IPS-15b (cell line): Measurements from ENCODE around the gene RRBP1.

Experiments
- H3K27me3 ChIP-seq: one replicate; pipeline ENCODE4 v1.6.1; 2013; ENCODE audit warnings: low read length; ENCODE audit not compliant: control insufficient read depth, insufficient read depth
- H3K36me3 ChIP-seq: one replicate; pipeline ENCODE4 v1.6.1; 2013; ENCODE audit warnings: low read length; ENCODE audit not compliant: control insufficient read depth, insufficient read depth
- H3K4me1 ChIP-seq: one replicate; pipeline ENCODE4 v1.6.1; 2013; ENCODE audit warnings: mild to moderate bottlenecking, low read length; ENCODE audit not compliant: control insufficient read depth, insufficient read depth
- H3K4me3 ChIP-seq: one replicate; pipeline ENCODE4 v1.5.1; 2013; ENCODE audit warnings: low read depth, low read length
- H3K9ac ChIP-seq: one replicate; pipeline ENCODE4 v1.6.1; 2013; ENCODE audit warnings: low read depth, mild to moderate bottlenecking, low read length
- H3K9me3 ChIP-seq: one replicate; pipeline ENCODE4 v1.6.1; 2013; ENCODE audit warnings: mild to moderate bottlenecking, low read length; ENCODE audit not compliant: control insufficient read depth, insufficient read depth

The RRBP1 gene

GRCh38 chr20:17611540-17612286 lies 70.3 kb downstream of the RRBP1 start:
- H3K4me1 ChIP-seq, result peaks cover 2% of the 10 kb centered on the region
- no peaks in the 10 kb centered on the region for H3K9me3 ChIP-seq
- no peak overlapping the region for H3K4me3 ChIP-seq
- H3K36me3 ChIP-seq, result peaks cover 24% of the 10 kb centered on the region
- H3K27me3 ChIP-seq, result no peaks in the 10 kb centered on the region
- H3K9ac ChIP-seq, result no peak overlapping the region

GRCh38 chr20:17611290-17611539 lies 70.8 kb downstream of the RRBP1 start:
- peaks cover 24% of the 10 kb centered on the region for H3K36me3 ChIP-seq
- no peak overlapping the region for H3K9ac ChIP-seq
- peaks cover 2% of the 10 kb centered on the region for H3K4me1 ChIP-seq
- H3K4me3 ChIP-seq, result no peak overlapping the region
- H3K9me3 ChIP-seq, result no peaks in the 10 kb centered on the region
- no peaks in the 10 kb centered on the region for H3K27me3 ChIP-seq

GRCh38 chr20:17610566-17611289 lies 71.3 kb downstream of the RRBP1 start:
- Histone ChIP-seq H3K36me3 (peaks cover 22% of the 10 kb centered on the region), H3K9me3 (no peaks in the 10 kb centered on the region), H3K4me3 (no peak overlapping the region), H3K4me1 (peaks cover 2% of the 10 kb centered on the region), H3K27me3 (no peaks in the 10 kb centered on the region), H3K9ac (no peak overlapping the region)

- H3K36me3 ChIP-seq, result peaks cover 15% of the 10 kb centered on the region
- H3K9ac ChIP-seq, result no peak overlapping the region
- no peak overlapping the region for H3K4me3 ChIP-seq
- H3K9me3 ChIP-seq, result no peaks in the 10 kb centered on the region
- no peaks in the 10 kb centered on the region for H3K27me3 ChIP-seq
- H3K4me1 ChIP-seq, result peaks cover 2% of the 10 kb centered on the region
These were observed 72.1 kb downstream of the RRBP1 start for GRCh38 chr20:17609811-17610377.

- peaks cover 7% of the 10 kb centered on the region for H3K36me3 ChIP-seq
- peaks cover 2% of the 10 kb centered on the region for H3K4me1 ChIP-seq
- H3K4me3 ChIP-seq, result no peak overlapping the region
- H3K27me3 ChIP-seq, result no peaks in the 10 kb centered on the region
- no peak overlapping the region for H3K9ac ChIP-seq
- H3K9me3 ChIP-seq, result no peaks in the 10 kb centered on the region
These were observed 73.1 kb downstream of the RRBP1 start for GRCh38 chr20:17608701-17609497.

- H3K4me3 ChIP-seq, result no peak overlapping the region
- peaks cover 10% of the 10 kb centered on the region for H3K4me1 ChIP-seq
- no peaks in the 10 kb centered on the region for H3K9me3 ChIP-seq
- H3K9ac ChIP-seq, result no peak overlapping the region
- no peaks in the 10 kb centered on the region for H3K27me3 ChIP-seq
- peaks cover 5% of the 10 kb centered on the region for H3K36me3 ChIP-seq
These were observed 76.0 kb downstream of the RRBP1 start for GRCh38 chr20:17606001-17606400.

- Histone ChIP-seq H3K9ac (no peak overlapping the region), H3K4me1 (peaks cover 16% of the 10 kb centered on the region), H3K4me3 (no peak overlapping the region), H3K27me3 (no peaks in the 10 kb centered on the region), H3K36me3 (peaks cover 2% of the 10 kb centered on the region), H3K9me3 (no peaks in the 10 kb centered on the region)
These were observed 76.8 kb downstream of the RRBP1 start for GRCh38 chr20:17605131-17605660.

GRCh38 chr20:17602493-17602892 lies 79.5 kb downstream of the RRBP1 start:
- Histone ChIP-seq H3K4me3 (no peak overlapping the region), H3K9ac (no peak overlapping the region), H3K36me3 (no peaks in the 10 kb centered on the region), H3K4me1 (peaks cover 16% of the 10 kb centered on the region), H3K9me3 (no peaks in the 10 kb centered on the region), H3K27me3 (no peaks in the 10 kb centered on the region)

GRCh38 chr20:17601957-17602356 lies 80.1 kb downstream of the RRBP1 start:
- no peak overlapping the region for H3K9ac ChIP-seq
- no peaks in the 10 kb centered on the region for H3K9me3 ChIP-seq
- H3K36me3 ChIP-seq, result no peaks in the 10 kb centered on the region
- peaks cover 16% of the 10 kb centered on the region for H3K4me1 ChIP-seq
- H3K27me3 ChIP-seq, result no peaks in the 10 kb centered on the region
- H3K4me3 ChIP-seq, result peak overlapping the region; percentile 27

GRCh38 chr20:17598013-17598550 lies 84.0 kb downstream of the RRBP1 start:
- H3K4me3 ChIP-seq, result no peak overlapping the region
- no peaks in the 10 kb centered on the region for H3K36me3 ChIP-seq
- no peak overlapping the region for H3K9ac ChIP-seq
- peaks cover 21% of the 10 kb centered on the region for H3K4me1 ChIP-seq
- no peaks in the 10 kb centered on the region for H3K27me3 ChIP-seq
- no peaks in the 10 kb centered on the region for H3K9me3 ChIP-seq

GRCh38 chr20:17595856-17596255 lies 86.2 kb downstream of the RRBP1 start:
- Histone ChIP-seq H3K36me3 (no peaks in the 10 kb centered on the region), H3K9ac (no peak overlapping the region), H3K27me3 (no peaks in the 10 kb centered on the region), H3K4me3 (no peak overlapping the region), H3K4me1 (peaks cover 11% of the 10 kb centered on the region), H3K9me3 (no peaks in the 10 kb centered on the region)
